Stimulated activated CD4-positive, alpha-beta T cell treated with anti-CD3 and anti-CD28 coated beads, Interleukin-1b, Interleukin-23, amount 100 ng/mL, for 1 hour (primary cell): ENCODE data around the gene FHDC1.
"Not testable (repeated sequence)": the region's sequence is repeated elsewhere in the genome, so short reads cannot be mapped to it uniquely, and the experiment has no call there.

Source experiments
- DNase-seq, 2 donors: peaks; one replicate each; pipeline ENCODE4 v3.0.0-alpha.2; 2020; ENCODE audit warnings: low read depth in 2 of 2

FHDC1 gene, protein sequence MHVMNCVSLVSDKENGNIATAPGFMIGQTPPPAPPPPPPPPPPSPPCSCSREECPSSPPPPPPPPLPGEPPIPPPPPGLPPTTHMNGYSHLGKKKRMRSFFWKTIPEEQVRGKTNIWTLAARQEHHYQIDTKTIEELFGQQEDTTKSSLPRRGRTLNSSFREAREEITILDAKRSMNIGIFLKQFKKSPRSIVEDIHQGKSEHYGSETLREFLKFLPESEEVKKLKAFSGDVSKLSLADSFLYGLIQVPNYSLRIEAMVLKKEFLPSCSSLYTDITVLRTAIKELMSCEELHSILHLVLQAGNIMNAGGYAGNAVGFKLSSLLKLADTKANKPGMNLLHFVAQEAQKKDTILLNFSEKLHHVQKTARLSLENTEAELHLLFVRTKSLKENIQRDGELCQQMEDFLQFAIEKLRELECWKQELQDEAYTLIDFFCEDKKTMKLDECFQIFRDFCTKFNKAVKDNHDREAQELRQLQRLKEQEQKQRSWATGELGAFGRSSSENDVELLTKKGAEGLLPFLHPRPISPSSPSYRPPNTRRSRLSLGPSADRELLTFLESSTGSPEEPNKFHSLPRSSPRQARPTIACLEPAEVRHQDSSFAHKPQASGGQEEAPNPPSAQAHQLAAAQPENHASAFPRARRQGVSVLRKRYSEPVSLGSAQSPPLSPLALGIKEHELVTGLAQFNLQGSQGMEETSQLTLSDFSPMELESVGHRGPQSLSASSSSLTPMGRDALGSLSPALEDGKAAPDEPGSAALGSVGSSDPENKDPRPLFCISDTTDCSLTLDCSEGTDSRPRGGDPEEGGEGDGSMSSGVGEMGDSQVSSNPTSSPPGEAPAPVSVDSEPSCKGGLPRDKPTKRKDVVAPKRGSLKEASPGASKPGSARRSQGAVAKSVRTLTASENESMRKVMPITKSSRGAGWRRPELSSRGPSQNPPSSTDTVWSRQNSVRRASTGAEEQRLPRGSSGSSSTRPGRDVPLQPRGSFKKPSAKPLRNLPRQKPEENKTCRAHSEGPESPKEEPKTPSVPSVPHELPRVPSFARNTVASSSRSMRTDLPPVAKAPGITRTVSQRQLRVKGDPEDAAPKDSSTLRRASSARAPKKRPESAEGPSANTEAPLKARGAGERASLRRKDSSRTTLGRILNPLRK

GRCh38 chr4:152935631-152936445, at the start of gene FHDC1:
FHDC1 (plus strand) TSS chr4:152936323; CDS start chr4:152943058, 6,735 bp downstream.
- no peak for DNase-seq

GRCh38 chr4:152887981-152888380, 48.1 kb upstream of the FHDC1 start:
- DNase-seq = no peak

- DNase-seq = no peak
Observed at GRCh38 chr4:152892974-152893373, 43.1 kb upstream of the FHDC1 start.

GRCh38 chr4:152894673-152895072, 41.5 kb upstream of the FHDC1 start:
- no peak for DNase-seq

DNA sequence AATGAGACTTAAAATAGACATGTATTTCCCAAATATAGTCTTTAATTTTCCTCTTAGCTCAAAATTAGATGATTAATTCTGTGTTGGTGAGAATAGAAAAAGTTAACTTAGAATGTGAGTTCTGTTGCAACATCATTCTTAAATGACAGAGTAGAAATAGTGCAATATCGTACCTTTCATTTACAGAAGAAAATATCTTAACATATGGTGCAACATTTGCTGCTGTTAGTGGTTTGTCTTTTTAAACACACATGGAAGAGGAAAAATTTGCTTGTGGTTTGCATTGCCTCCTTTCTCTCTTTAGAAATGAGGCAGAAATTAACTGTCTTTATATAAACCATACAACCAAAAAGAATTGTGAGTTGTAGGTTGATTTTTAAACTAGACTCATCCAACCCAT, 39.3 kb upstream of the FHDC1 start:
- DNase-seq = no peak

GRCh38 chr4:152898133-152898532, 38.0 kb upstream of the FHDC1 start:
- not testable (repeated sequence) for DNase-seq

DNA sequence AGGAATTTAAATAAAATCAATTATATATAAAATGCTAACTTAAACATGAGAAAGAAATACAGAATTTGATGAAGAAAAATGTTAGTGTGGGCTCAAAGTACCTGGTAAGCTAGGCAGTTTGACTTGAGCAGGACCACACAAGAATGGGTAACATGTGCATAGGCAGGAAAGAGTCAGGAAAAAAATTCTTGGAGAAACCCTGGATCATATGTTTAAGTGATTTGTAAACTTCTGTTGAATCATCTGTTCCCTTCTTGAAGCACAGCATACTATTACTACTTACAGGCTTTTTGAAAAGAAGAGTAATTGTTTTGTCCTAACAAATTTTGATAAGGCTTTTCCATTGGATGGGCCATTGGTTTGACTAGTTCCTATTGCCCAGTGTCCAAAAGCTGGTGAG, 37.5 kb upstream of the FHDC1 start:
- no peak for DNase-seq

GRCh38 chr4:152900395-152900794, 35.7 kb upstream of the FHDC1 start:
- no peak for DNase-seq

DNA sequence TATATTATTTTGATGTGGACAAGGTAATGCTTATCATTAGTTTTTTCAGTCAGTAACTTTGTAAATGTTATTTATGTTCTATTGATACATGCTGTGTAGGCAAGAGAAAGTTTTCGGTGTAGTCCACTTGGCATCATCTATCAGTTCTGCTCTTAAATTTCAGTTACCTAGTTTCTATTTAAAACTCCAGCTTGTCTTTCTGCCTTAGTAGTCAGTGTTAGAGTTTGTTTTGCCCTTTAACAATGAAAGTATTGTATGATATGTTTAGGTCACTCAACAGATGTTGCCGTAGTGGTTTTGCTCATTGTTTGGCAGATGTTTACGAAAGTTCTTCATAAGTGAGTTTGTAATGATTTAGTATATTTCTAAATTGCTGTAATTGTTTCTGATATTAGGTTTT, 34.9 kb upstream of the FHDC1 start:
- no peak for DNase-seq

DNA sequence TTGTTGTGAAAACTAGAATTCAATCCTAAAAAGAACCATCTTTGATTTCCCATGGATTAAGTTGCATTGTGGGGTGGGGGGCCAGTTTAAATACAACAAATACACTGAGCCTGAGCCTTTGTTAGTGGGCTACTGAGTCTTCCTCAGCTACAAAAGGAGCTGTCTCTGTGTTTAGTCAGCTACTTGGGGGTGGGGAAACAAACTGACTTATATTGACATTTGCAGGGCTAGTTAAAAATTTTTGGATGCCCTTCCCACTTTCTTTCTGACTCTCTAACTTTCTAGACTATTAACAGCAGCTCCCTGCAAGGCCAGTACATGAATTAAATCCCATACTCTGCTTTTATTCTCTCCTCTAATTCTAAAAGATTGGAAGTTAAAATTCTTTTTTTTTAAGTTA, 32.5 kb upstream of the FHDC1 start:
- no peak for DNase-seq

- DNase-seq = no peak
Observed at GRCh38 chr4:152909901-152910300, 26.2 kb upstream of the FHDC1 start.

- no peak for DNase-seq
Observed at GRCh38 chr4:152910521-152910920, 25.6 kb upstream of the FHDC1 start.

GRCh38 chr4:152917543-152918395, 18.4 kb upstream of the FHDC1 start:
- DNase-seq = no peak

DNA sequence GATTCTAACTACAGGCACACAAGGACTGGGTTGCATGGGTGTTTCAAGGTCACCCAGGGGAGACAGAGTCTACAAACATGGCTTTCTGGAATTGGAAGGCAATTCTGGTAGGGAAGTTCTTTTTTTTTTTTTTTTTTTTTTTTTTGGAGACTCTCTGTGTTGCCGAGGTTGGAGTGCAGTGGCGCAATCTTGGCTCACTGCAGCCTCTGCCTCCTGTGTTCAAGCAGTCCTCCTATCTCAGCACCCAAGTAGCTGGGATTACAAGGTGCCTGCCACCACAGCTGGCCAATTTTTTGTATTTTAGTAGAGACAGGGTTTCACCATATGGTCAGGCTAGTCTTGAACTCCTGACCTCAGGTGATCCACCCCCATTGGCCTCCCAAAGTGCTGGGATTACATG, 16.3 kb upstream of the FHDC1 start:
- DNase-seq = no peak

GRCh38 chr4:152920768-152921167, 15.4 kb upstream of the FHDC1 start:
- DNase-seq = no peak

- no peak for DNase-seq
Observed at GRCh38 chr4:152921284-152921683, 14.8 kb upstream of the FHDC1 start.

DNA sequence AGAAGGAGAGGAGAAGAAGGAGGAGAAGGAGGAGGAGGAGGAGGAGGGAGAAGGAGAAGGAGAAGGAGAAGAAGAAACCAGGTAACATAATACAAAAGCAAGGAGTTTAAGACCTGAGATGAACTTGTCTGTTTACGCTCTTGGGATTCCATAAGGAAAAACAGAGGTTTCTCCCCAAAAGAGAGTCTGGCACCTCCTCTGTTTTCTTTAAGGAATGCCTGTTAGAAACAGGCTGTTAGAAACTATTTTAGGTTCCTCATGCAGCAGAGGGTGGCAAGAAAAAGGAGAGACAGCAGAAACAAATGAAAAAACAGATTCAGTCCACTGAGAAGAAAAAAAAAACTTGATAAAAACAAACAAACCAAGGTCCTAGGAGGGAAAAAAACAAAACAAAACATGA, 10.3 kb upstream of the FHDC1 start:
- no peak for DNase-seq

DNA sequence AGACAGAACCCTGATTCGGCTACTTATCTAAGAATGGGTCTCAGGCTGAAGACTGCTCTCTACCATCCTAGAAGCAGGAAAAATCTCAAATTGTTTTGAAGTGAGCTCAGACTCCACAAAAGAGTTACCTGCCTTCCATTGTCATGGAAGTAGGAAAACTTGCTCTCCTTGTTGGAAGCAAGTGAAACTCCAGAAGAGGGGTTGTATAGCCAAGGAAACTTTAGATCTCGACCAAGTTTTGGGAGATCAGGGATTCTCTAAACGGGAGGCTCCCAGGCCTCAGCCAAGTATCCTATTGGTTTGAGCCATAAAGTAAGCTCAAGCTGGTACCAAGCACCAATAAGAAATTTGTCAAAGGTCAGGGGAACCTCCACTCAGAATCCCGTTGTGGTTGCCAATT, 9.2 kb upstream of the FHDC1 start:
- no peak for DNase-seq

- DNase-seq = no peak
Observed at GRCh38 chr4:152927737-152928136, 8.4 kb upstream of the FHDC1 start.

- DNase-seq = no peak
Observed at GRCh38 chr4:152928286-152928685, 7.8 kb upstream of the FHDC1 start.

- no peak for DNase-seq
Observed at GRCh38 chr4:152929888-152930287, 6.2 kb upstream of the FHDC1 start.
